Naive thymus-derived CD4-positive, alpha-beta T cell (primary cell): ENCODE data around the gene SDCCAG8. TPM values are rescaled to one million over a fixed set of nuclear protein-coding genes. Genes with fewer than 3 reads are reported as not detected.

ENCODE experiments used
- ATAC-seq: fragments of 150-1000 bp; cut with Tn5 transposase; 2 replicates; pipeline ENCODE4 v1.10.0; 2021; ENCODE audit warnings: mild to moderate bottlenecking, moderate library complexity
- CTCF ChIA-PET: fragments of 350-600 bp; sonication (Branson Sonifier 250); formaldehyde crosslinking; loops from one replicate; lab custom pipeline; 2021; ENCODE audit warnings: antibody characterized with exemption; lab: Charles Lee
- POLR2A ChIA-PET: fragments of 350-600 bp; sonication (Branson Sonifier 250); formaldehyde crosslinking; loops from one replicate; lab custom pipeline; 2021; ENCODE audit warnings: antibody characterized with exemption, inconsistent platforms; lab: Charles Lee
- DNase-seq, 9 donors: peaks; one replicate each; pipeline versions ENCODE4 v3.0.0 to v3.0.0-alpha.2; 2020 to 2022; ENCODE audit warnings: mixed read lengths in 1 of 9
- H3K27ac ChIP-seq: one replicate; pipeline ENCODE4 v1.7.0; 2013; ENCODE audit warnings: mild to moderate bottlenecking, low read depth, low read length, moderate library complexity
- H3K27me3 ChIP-seq, 2 donors: one replicate each; pipeline ENCODE4 v1.7.0; 2013; ENCODE audit warnings: low read length in 2 of 2, mild to moderate bottlenecking in 2 of 2, moderate library complexity in 2 of 2; ENCODE audit not compliant: control insufficient read depth in 2 of 2, insufficient read depth in 2 of 2
- H3K36me3 ChIP-seq, 3 experiments: 1 replicate in 2 of 3; 2 replicates in 1 of 3; pipeline ENCODE4 v1.7.0; 2013; ENCODE audit warnings: low read length in 3 of 3, mild to moderate bottlenecking in 3 of 3, moderate library complexity in 1 of 3; ENCODE audit not compliant: insufficient read depth in 3 of 3, control insufficient read depth in 2 of 3
- H3K4me1 ChIP-seq, 2 donors: one replicate each; pipeline ENCODE4 v1.7.0; 2013; ENCODE audit warnings: low read length in 2 of 2, mild to moderate bottlenecking in 2 of 2, moderate library complexity in 1 of 2; ENCODE audit not compliant: control insufficient read depth in 2 of 2, insufficient read depth in 2 of 2
- H3K4me3 ChIP-seq: 2 replicates; pipeline ENCODE4 v1.7.0; 2013; ENCODE audit warnings: mild to moderate bottlenecking, low read length
- H3K9me3 ChIP-seq, 3 experiments: 1 replicate in 2 of 3; 2 replicates in 1 of 3; pipeline ENCODE4 v1.7.0; 2013; ENCODE audit warnings: low read length in 3 of 3; ENCODE audit not compliant: control insufficient read depth in 2 of 3
- H3K27ac Mint-ChIP-seq, 9 donors: one replicate each; pipeline ENCODE4 v1.8.0; 2020 to 2022; ENCODE audit warnings: mixed read lengths in 9 of 9, mild to moderate bottlenecking in 8 of 9, moderate library complexity in 5 of 9, inconsistent platforms in 2 of 9
- H3K27me3 Mint-ChIP-seq, 5 donors: one replicate each; pipeline ENCODE4 v1.8.0; 2021 to 2022; ENCODE audit warnings: mixed read lengths in 5 of 5, mild to moderate bottlenecking in 1 of 5
- H3K36me3 Mint-ChIP-seq, 5 donors: one replicate each; pipeline ENCODE4 v1.8.0; 2020 to 2022; ENCODE audit warnings: mixed read lengths in 5 of 5, mild to moderate bottlenecking in 3 of 5, inconsistent platforms in 1 of 5
- H3K4me1 Mint-ChIP-seq, 7 donors: one replicate each; pipeline ENCODE4 v1.8.0; 2020 to 2022; ENCODE audit warnings: mixed read lengths in 7 of 7, mild to moderate bottlenecking in 3 of 7, inconsistent platforms in 1 of 7
- H3K4me3 Mint-ChIP-seq, 10 donors: one replicate each; pipeline ENCODE4 v1.8.0; 2020 to 2022; ENCODE audit warnings: mild to moderate bottlenecking in 10 of 10, mixed read lengths in 10 of 10, moderate library complexity in 6 of 10, inconsistent platforms in 2 of 10
- H3K9me3 Mint-ChIP-seq, 11 donors: one replicate each; pipeline ENCODE4 v1.8.0; 2020 to 2022; ENCODE audit warnings: mixed read lengths in 11 of 11, mild to moderate bottlenecking in 4 of 11, inconsistent platforms in 1 of 11, moderate library complexity in 1 of 11
- intact Hi-C, 2 donors: fragments of 100-400 bp; cut with micrococcal nuclease; formaldehyde crosslinking; loops; one replicate each; pipeline ENCODE4 v1.15.1; 2023
- polyA plus RNA-seq, 2 donors: library from polyadenylated mRNA; unstranded; fragments of 300-500 nt; fragmentation: Illumina TruSeq; gene quantifications; one replicate each; pipeline ENCODE4 v1.2.3, GENCODE V29; 2021
- total RNA-seq, 6 experiments: library from RNA in 5 of 6; stranded (reverse) in 5 of 6; gene quantifications; 1 replicate in 5 of 6; 2 replicates in 1 of 6; pipeline ENCODE4 v1.2.3 and lab custom pipeline; 2021 to 2026

The SDCCAG8 gene
- total and polyA plus RNA-seq, 7 experiments from 2014 or later = 26.0 to 45.2 (median 39.1) TPM

- Histone ChIP-seq H3K9me3 (no peaks in the 10 kb centered on the region), H3K4me1 (no peaks in the 10 kb centered on the region), H3K4me3 (no peak overlapping the region), H3K27me3 (no peaks in the 10 kb centered on the region), H3K36me3 (peaks cover 0 to 9% (median 0%) of the 10 kb centered on the region in 3 experiments), H3K27ac (no peak overlapping the region)
- ChIA-PET POLR2A (no interaction called here), CTCF (no interaction called here)
- H3K27me3 Mint-ChIP-seq = no peaks in the 10 kb centered on the region
- peaks cover 16 to 39% (median 32%) of the 10 kb centered on the region in 5 donors for H3K36me3 Mint-ChIP-seq
- peaks cover 0 to 8% (median 0%) of the 10 kb centered on the region in 7 donors for H3K4me1 Mint-ChIP-seq
- DNase-seq (no peak), ATAC-seq (no peak)
- H3K27ac Mint-ChIP-seq = no peak overlapping the region
- peaks cover 0 to 1% (median 0%) of the 10 kb centered on the region in 11 donors for H3K9me3 Mint-ChIP-seq
- H3K4me3 Mint-ChIP-seq = no peak overlapping the region
- intact Hi-C loops = no loop called here
Observed at GRCh38 chr1:243364866-243365265, 109.0 kb downstream of the SDCCAG8 start.

DNA sequence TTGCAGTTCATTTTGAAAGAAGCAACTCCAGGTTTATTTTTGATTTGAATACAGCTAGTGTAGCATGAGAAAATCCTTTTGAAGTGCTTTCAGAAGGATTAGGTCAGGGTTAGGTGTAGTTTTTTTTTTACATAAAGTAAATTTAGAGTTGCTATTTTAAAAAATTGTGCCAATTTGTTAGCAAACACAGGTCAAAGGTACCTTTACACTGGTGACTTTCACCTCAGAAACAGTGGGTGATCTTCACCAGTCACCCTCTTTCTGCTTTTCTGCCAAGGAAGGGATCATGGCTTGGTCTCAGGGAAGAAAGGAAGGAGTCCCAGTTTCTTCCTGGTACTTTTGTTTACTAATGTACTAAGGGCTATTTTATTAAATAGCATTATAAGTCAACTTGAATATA lies 111.5 kb downstream of the SDCCAG8 start:
- H3K4me3 ChIP-seq = no peak overlapping the region
- H3K27ac ChIP-seq = no peak overlapping the region
- H3K36me3 Mint-ChIP-seq = peaks cover 10 to 42% (median 36%) of the 10 kb centered on the region in 5 donors
- DNase-seq (no peak), ATAC-seq (no peak)
- no peak overlapping the region for H3K4me3 Mint-ChIP-seq
- H3K36me3 ChIP-seq = peaks cover 0 to 4% (median 0%) of the 10 kb centered on the region in 3 experiments
- no peaks in the 10 kb centered on the region for H3K9me3 ChIP-seq
- no peaks in the 10 kb centered on the region for H3K27me3 Mint-ChIP-seq
- POLR2A ChIA-PET = no interaction called here
- intact Hi-C loops = no loop called here
- H3K9me3 Mint-ChIP-seq = peaks cover 0 to 3% (median 0%) of the 10 kb centered on the region in 11 donors
- no peak overlapping the region for H3K27ac Mint-ChIP-seq
- CTCF ChIA-PET = interaction anchor here (0.6 kb wide), 2 partner anchors 572 to 889 kb away, joined by 3 to 4 read pairs; no protein-coding TSS in a partner anchor
- H3K27me3 ChIP-seq = no peaks in the 10 kb centered on the region
- peaks cover 0 to 2% (median 0%) of the 10 kb centered on the region in 7 donors for H3K4me1 Mint-ChIP-seq
- no peaks in the 10 kb centered on the region for H3K4me1 ChIP-seq

GRCh38 chr1:243374412-243374811 lies 118.6 kb downstream of the SDCCAG8 start:
- POLR2A ChIA-PET = no interaction called here
- Mint-ChIP-seq H3K9me3 (peaks cover 0 to 18% (median 7%) of the 10 kb centered on the region in 11 donors), H3K36me3 (peaks cover 9 to 55% (median 48%) of the 10 kb centered on the region in 5 donors), H3K27me3 (no peaks in the 10 kb centered on the region), H3K4me1 (peaks cover 0 to 3% (median 0%) of the 10 kb centered on the region in 7 donors), H3K27ac (no peak overlapping the region), H3K4me3 (no peak overlapping the region)
- DNase-seq = no peak
- no peak overlapping the region for H3K27ac ChIP-seq
- H3K9me3 ChIP-seq = no peaks in the 10 kb centered on the region
- H3K36me3 ChIP-seq = no peaks in the 10 kb centered on the region
- H3K27me3 ChIP-seq = no peaks in the 10 kb centered on the region
- CTCF ChIA-PET = interaction anchor here (0.7 kb wide), 1 partner anchor 9 kb away, joined by 3 read pairs; no protein-coding TSS in a partner anchor
- H3K4me1 ChIP-seq = no peaks in the 10 kb centered on the region
- H3K4me3 ChIP-seq = no peak overlapping the region
- ATAC-seq = no peak
- intact Hi-C loops = no loop called here

GRCh38 chr1:243375596-243375995 lies 119.8 kb downstream of the SDCCAG8 start:
- Histone ChIP-seq H3K27ac (no peak overlapping the region), H3K36me3 (no peaks in the 10 kb centered on the region), H3K4me1 (no peaks in the 10 kb centered on the region), H3K4me3 (no peak overlapping the region), H3K9me3 (no peaks in the 10 kb centered on the region), H3K27me3 (no peaks in the 10 kb centered on the region)
- intact Hi-C loops = no loop called here
- ChIA-PET POLR2A (no interaction called here), CTCF (no interaction called here)
- H3K4me1 Mint-ChIP-seq = peaks cover 0 to 3% (median 0%) of the 10 kb centered on the region in 7 donors
- no peak overlapping the region for H3K27ac Mint-ChIP-seq
- ATAC-seq (no peak), DNase-seq (no peak)
- H3K27me3 Mint-ChIP-seq = no peaks in the 10 kb centered on the region
- peaks cover 6 to 49% (median 40%) of the 10 kb centered on the region in 5 donors for H3K36me3 Mint-ChIP-seq
- H3K9me3 Mint-ChIP-seq = peaks cover 0 to 18% (median 7%) of the 10 kb centered on the region in 11 donors
- no peak overlapping the region for H3K4me3 Mint-ChIP-seq

- CTCF ChIA-PET = no interaction called here
- no peak for ATAC-seq
- no peaks in the 10 kb centered on the region for H3K9me3 ChIP-seq
- H3K4me1 ChIP-seq = no peaks in the 10 kb centered on the region
- Mint-ChIP-seq H3K4me1 (peaks cover 0 to 4% (median 0%) of the 10 kb centered on the region in 7 donors), H3K27ac (no peak overlapping the region), H3K4me3 (no peak overlapping the region), H3K9me3 (peaks cover 0 to 10% (median 1%) of the 10 kb centered on the region in 11 donors), H3K36me3 (peaks cover 20 to 55% (median 45%) of the 10 kb centered on the region in 5 donors), H3K27me3 (no peaks in the 10 kb centered on the region)
- DNase-seq = no peak
- H3K27ac ChIP-seq = no peak overlapping the region
- H3K36me3 ChIP-seq = no peaks in the 10 kb centered on the region
- intact Hi-C loops = no loop called here
- H3K27me3 ChIP-seq = no peaks in the 10 kb centered on the region
- POLR2A ChIA-PET = no interaction called here
- H3K4me3 ChIP-seq = no peak overlapping the region
Observed at GRCh38 chr1:243378669-243379068, 122.8 kb downstream of the SDCCAG8 start.

DNA sequence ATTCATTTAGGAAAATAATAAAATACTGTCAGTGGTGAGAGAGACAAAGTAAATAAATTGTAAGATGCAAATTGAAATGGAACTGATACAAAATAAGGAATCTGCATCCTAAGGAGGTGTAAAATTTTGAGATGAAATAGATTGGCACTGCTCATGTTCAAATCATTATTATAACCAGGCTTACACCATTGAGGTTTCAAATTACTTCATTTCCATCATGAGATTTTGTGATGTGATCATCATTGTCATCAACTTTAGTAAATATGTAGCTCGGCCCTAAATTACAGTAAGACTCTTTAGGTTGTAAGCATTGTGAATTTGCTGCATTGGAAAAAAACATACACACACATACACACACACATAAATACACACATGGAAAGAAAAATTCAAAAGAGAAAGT lies 123.4 kb downstream of the SDCCAG8 start:
- no peak overlapping the region for H3K4me3 Mint-ChIP-seq
- ChIA-PET POLR2A (no interaction called here), CTCF (no interaction called here)
- intact Hi-C loops = no loop called here
- H3K27ac Mint-ChIP-seq = no peak overlapping the region
- Histone ChIP-seq H3K27ac (no peak overlapping the region), H3K4me1 (no peaks in the 10 kb centered on the region), H3K36me3 (no peaks in the 10 kb centered on the region), H3K27me3 (no peaks in the 10 kb centered on the region), H3K4me3 (no peak overlapping the region), H3K9me3 (no peaks in the 10 kb centered on the region)
- peaks cover 20 to 54% (median 44%) of the 10 kb centered on the region in 5 donors for H3K36me3 Mint-ChIP-seq
- peaks cover 0 to 4% (median 0%) of the 10 kb centered on the region in 7 donors for H3K4me1 Mint-ChIP-seq
- H3K27me3 Mint-ChIP-seq = no peaks in the 10 kb centered on the region
- no peak for ATAC-seq
- H3K9me3 Mint-ChIP-seq = peaks cover 0 to 5% (median 0%) of the 10 kb centered on the region in 11 donors
- DNase-seq = no peak

DNA sequence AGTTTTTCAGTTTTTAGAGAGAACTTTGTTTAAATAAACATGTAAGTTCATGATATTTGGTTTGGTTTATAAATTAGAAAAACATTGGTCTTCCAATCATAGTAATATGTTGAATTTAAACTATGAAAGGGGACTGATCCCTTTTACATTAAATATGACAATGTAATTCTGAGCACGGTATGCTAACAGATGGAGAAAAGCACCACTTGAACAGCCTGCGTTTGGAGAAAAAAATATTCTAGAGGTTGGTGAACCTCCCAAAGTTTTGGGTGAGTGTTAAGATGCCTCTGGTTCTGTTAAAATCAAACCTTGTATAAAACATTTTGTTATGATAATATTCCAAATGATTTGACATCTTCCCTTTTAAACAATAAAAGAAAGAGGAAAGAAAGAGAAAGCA lies 123.9 kb downstream of the SDCCAG8 start:
- ATAC-seq (no peak), DNase-seq (no peak)
- H3K36me3 ChIP-seq = peaks cover 0 to 2% (median 0%) of the 10 kb centered on the region in 3 experiments
- H3K27ac ChIP-seq = no peak overlapping the region
- H3K4me1 ChIP-seq = no peaks in the 10 kb centered on the region
- H3K27me3 ChIP-seq = no peaks in the 10 kb centered on the region
- no peaks in the 10 kb centered on the region for H3K9me3 ChIP-seq
- Mint-ChIP-seq H3K36me3 (peaks cover 18 to 53% (median 41%) of the 10 kb centered on the region in 5 donors), H3K4me1 (peaks cover 0 to 4% (median 0%) of the 10 kb centered on the region in 7 donors), H3K27me3 (no peaks in the 10 kb centered on the region), H3K27ac (no peak overlapping the region), H3K4me3 (no peak overlapping the region), H3K9me3 (peaks cover 0 to 3% (median 0%) of the 10 kb centered on the region in 11 donors)
- ChIA-PET POLR2A (no interaction called here), CTCF (no interaction called here)
- no peak overlapping the region for H3K4me3 ChIP-seq
- intact Hi-C loops = no loop called here
